Fibroblast of skin of left quadriceps (primary cell): ENCODE results near the gene DHX58.

ENCODE experiments used
- DNase-seq, 2 experiments: peaks; one replicate each; pipeline ENCODE4 v3.0.0-alpha.2; 2013; ENCODE audit warnings: low read depth in 2 of 2

DHX58 gene

GRCh38 chr17:42129109-42129837 lies 16.8 kb upstream of the DHX58 start:
- no peak for DNase-seq

DNA sequence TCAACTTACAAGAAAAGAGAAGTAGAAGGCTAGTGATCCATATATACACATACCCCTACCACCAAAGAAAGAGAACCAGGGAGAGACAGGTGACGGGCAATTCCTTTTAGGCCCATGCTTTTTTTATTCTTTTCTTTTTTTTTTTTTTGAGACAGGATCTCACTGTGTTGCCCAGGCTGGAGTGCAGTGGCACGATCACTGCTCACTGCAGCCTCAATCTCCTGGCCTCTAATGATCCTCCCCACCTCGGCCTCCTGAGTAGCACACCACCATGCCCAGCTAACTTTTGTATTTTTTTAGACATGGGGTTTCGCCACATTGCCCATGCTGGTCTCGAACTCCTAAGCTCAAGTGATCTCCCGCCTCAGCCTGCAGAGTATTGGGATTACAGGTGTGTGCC lies 14.9 kb upstream of the DHX58 start:
- no peak for DNase-seq

DNA sequence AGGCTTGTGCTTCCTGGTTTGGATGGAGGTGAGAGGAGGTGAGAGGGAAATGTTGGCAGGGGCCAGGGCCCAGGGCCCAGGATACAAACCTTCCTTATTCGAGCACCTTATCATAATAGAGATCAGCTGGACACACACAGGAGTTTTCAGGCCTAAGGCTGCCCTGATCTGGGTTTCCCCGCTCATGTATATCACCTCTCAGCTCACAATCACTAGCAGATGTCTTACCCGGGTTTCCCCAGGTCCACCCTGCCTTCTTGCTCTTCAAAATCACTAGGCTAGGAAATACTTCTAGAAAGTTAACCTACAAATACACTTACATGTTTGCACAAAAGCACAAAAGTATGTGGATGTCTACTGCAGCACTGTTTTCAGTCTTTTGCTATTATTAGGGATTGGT lies 14.3 kb upstream of the DHX58 start:
- no peak for DNase-seq

DNA sequence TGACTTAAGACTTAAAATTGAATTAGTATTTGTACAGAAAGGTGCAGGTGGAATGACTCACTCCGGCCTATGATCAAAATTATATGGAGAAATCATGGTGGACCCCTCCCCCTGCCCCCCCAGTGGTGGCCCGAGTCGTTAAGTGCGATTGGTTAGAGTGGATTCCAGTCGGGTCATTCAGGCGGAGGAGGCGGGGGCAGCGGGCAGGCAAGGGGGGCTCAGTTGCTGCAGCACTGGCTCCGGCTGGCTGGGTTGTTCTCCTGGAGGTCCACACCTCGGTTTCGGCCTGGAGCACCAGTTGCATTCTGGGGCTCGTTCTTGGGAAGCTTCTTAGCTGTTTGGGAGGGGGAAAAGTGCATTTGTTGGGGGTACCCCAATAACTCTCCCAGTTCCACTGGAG lies 13.1 kb upstream of the DHX58 start:
- DNase-seq = no peak

- DNase-seq = no peak
Observed at GRCh38 chr17:42124256-42124655, 11.7 kb upstream of the DHX58 start.

- no peak for DNase-seq
Observed at GRCh38 chr17:42122371-42123303, 10.1 kb upstream of the DHX58 start, which contains the start of gene HSPB9. Gene HSPB9 (plus strand): TSS chr17:42122804. CDS start chr17:42122851, 47 bp downstream.

DNA sequence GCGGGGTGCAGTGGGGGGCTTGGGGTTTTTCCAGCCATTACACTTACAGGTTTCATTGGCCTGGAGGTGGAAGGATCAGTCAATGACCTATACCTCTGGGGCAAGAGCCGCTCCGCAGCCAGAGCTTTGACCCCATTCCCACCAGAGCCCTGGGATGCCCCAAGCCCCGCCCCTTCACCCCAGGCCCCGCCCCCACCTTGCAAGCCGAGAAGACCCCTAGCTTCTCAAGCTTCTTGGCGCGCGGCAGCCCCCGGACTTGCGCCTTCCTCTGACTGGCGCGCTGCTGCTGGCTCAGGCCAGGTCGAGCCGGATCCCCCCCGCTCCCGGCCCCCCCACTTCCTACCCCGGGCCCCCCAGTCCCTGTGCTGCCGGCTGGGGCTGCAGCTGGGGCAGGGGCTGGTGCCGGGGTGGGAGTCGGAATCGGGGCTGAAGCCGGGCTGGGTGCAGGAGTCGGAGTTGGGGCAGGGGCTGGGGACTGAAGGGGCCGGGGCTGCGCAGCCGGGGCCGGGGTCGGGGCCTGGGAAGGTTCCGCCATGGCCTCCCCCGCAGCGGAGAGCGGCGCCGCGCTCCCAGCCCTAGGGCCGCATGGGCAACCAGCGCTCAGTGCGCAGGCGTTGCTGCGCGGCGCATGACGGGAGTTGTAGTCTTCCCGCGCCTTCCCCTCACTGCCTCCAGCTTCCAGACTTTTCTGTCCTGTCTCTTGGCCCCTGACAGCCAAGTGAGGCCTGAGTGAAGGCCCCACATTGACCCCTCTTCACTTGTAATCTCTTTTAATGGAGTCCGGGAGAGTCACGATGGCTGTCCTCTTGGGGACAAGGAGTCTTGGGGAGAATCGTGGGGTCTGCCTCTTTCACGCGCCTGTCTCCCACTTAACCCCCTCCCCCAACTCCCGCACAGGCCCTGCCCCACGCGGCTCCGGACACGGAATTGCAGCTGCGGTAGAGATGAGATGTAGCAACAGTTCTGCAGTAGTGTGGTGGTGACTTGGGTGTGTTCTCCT lies 8.6 kb upstream of the DHX58 start, which contains the start of gene KAT2A:
Gene KAT2A (minus strand): TSS at position 598 of the 1,000 bp plus-strand sequence. CDS start 63 bp downstream, at position 535.
- DNase-seq = peak; percentile 49 to 53

GRCh38 chr17:42120161-42120769 lies 7.8 kb upstream of the DHX58 start:
- no peak for DNase-seq

- no peak for DNase-seq
Observed at GRCh38 chr17:42119301-42119700, 6.8 kb upstream of the DHX58 start.

DNA sequence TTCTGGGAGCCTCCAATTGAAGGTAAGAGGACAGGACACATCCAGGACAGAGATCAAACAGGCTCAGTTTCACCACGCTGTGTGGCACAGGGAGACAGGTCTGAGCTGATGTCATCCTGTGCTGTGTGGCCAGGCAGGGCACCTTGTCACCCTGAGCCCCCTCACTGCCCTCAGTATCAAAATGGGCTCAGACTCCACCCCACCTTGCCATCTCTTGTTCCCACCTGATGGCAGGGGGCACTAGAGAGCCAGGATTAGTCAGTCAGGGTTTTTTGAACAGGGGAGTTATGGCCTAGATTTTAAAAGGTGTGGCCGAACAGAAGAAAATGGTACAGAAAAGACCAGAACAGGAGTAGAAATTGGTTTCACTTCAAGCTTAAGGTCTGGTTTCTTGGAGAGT lies 6.0 kb upstream of the DHX58 start:
- DNase-seq = no peak

- DNase-seq = no peak
Observed at GRCh38 chr17:42118126-42118510, 5.6 kb upstream of the DHX58 start.

DNA sequence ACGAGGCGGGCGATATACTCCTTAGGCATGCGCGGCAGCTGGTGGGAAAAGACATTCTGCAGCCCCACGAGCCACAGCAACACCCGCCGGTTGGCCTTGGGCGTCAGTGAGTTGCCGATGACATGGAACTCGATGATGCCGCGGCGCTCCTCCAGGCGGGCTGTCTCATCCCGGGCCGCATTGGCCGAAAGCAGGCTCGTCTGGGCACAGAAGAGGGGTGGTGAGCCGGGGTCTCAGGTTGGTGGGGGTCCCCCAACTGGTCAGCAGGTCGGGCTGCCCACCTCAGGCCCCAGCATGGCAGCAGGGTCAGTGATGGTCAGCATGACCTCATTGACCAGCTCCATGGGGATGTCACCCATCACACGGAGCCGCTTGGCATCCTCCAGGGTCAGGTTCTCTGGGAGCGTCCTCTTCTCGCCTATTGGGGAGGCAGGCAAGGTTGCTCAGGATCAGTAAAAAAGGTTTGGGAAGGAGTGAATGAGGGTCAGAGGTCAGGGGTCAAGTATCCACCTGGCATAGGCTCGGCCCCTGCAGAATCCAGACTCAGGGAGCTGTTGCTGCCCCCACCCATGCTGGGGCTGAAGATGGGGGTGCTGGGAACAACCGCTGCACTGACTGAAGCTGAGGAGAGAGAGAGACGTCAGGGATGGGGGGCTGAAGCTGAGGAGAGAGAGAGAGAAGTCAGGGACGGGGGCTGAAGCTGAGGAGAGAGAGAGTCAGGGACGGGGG lies 5.0 kb upstream of the DHX58 start:
- no peak for DNase-seq

GRCh38 chr17:42116705-42117396 lies 4.3 kb upstream of the DHX58 start:
- peak; percentile 49 to 55 for DNase-seq

- no peak for DNase-seq
Observed at GRCh38 chr17:42114118-42114517, 1.6 kb upstream of the DHX58 start.

DNA sequence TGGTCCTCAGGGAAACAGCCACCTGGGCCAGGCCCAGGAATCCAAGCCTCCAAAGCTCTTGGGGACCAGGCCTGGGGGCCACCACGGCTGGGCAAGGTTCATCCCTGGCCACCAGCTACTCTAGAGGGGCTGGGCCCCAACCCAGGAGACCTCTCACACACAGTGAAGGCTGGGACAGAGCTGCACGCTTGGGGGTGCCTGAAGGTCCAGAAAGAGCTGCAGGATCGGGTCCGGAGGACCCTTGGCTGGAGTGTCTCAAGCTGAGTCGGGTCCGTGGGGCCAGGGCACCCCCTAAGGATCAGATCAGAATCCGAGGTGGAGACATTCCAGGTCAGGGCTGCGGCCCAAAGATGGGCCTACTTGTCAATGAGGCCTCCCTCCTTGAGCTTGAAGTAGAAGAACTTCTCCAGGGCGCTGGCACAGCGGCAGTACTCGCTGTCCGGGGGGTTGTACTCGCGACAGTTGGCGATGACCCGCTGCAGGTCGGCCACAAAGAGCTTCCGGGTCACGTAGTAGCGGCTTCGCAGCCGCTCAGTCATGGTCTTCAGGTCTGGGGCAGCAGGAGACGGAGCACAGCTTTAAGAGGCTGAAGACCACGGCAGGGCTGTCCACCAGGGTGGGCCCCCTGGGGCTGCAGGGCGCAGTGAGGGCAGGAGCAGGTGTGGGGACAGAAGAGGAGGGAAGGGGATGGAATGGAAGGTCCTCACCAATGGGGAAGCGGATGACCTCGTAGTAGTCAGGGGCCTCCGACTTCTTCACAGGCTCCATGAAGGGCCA lies 967 bp upstream of the DHX58 start:
- no peak for DNase-seq

GRCh38 chr17:42111871-42112551 lies 503 bp downstream of the DHX58 start:
- DNase-seq = no peak

DNA sequence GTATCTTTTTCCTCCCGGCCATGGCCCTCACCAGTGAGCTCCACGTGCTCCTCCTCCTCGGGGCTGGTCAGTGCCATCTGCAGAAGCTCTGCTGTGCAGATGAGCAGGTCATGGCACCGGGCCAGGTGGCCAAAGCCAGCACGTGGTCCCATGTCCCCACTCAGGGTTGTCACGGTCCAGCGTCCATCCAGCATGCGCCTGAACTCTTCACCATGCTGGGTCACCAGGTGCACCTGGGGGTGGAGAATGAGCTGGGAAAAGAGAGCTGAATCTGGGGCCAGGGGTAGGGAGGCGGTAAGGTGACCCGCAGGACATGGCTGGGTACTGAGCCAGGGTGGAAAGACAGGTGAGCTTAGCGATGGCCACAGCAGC lies 1.3 kb downstream of the DHX58 start:
- no peak for DNase-seq
